HL-60 (cell line): ENCODE measurements around the gene KDR.

Experiments
- DNase-seq, 2 experiments: peaks; one replicate each; pipeline ENCODE4 v3.0.0-alpha.2; 2010 to 2020; ENCODE audit warnings: low read depth in 1 of 2, low spot score in 1 of 2
- H3K27ac ChIP-seq: fragments of 250-450 bp; sonication (Bioruptor Pico); replicated peaks from 2 replicates; pipeline ENCODE4 v1.5.1; 2020; ENCODE audit warnings: mild to moderate bottlenecking, moderate library complexity
- H3K27me3 ChIP-seq: fragments of 250-450 bp; sonication (Bioruptor Pico); 2 replicates; pipeline ENCODE4 v1.5.1; 2021; ENCODE audit warnings: mild to moderate bottlenecking, moderate library complexity; ENCODE audit not compliant: insufficient read depth, poor library complexity, severe bottlenecking
- H3K4me3 ChIP-seq: replicated peaks from 2 replicates; pipeline ENCODE4 v1.5.1; 2011; ENCODE audit warnings: mild to moderate bottlenecking, control low read depth, low read length; ENCODE audit not compliant: insufficient read depth
- CTCF ChIP-seq: IDR thresholded peaks from one replicate; pipeline ENCODE4 v1.5.1; 2011; ENCODE audit warnings: low read length, control low read depth, inconsistent platforms; ENCODE audit not compliant: insufficient read depth
- GABPA ChIP-seq: IDR thresholded peaks from 2 replicates; pipeline ENCODE4 v1.6.1; 2012; ENCODE audit warnings: low read depth
- POLR2AphosphoS5 ChIP-seq: IDR thresholded peaks from 2 replicates; pipeline ENCODE4 v1.6.1; 2012; ENCODE audit warnings: low read depth
- REST ChIP-seq: IDR thresholded peaks from 2 replicates; pipeline ENCODE4 v1.6.1; 2012; ENCODE audit warnings: low read depth; ENCODE audit not compliant: insufficient replicate concordance
- SPI1 ChIP-seq: IDR thresholded peaks from 2 replicates; pipeline ENCODE4 v1.6.1; 2012; ENCODE audit warnings: low read depth, mild to moderate bottlenecking, borderline replicate concordance
- long read RNA-seq: library from polyadenylated mRNA; unstranded; transcript quantifications from one replicate; pipeline ENCODE4 v2.0.0, GENCODE V29; 2020

KDR gene
- long read RNA-seq, result 0 reads

GRCh38 chr4:55125087-55125721 is at the start of gene KDR:
Gene KDR, minus strand, starts transcription at chr4:55125595. Its CDS starts 302 bp downstream, at chr4:55125293.
- no peak for DNase-seq
- Histone ChIP-seq H3K27ac (no peak within 1 kb of the TSS), H3K4me3 (0 out of 2 replicates have a peak within 1 kb of the TSS, but pooled peaks have one; percentile 6)

GRCh38 chr4:55173580-55173979 is 48.2 kb upstream of the KDR start:
- H3K27ac ChIP-seq, result no peak overlapping the region
- no peak for DNase-seq
- H3K27me3 ChIP-seq, result no peaks in the 10 kb centered on the region
- H3K4me3 ChIP-seq, result no peak overlapping the region
- TF ChIP-seq REST (no peak), SPI1 (no peak), GABPA (no peak), POLR2AphosphoS5 (no peak), CTCF (no peak)

More at GRCh38 chr4:55125087-55125721, at the start of gene KDR:
- TF ChIP-seq REST (no peak), CTCF (no peak), POLR2AphosphoS5 (no peak), SPI1 (no peak), GABPA (no peak)
- peaks cover 28% of the 10 kb centered on the region for H3K27me3 ChIP-seq

GRCh38 chr4:55172694-55173287 is 47.4 kb upstream of the KDR start:
- no peak overlapping the region for H3K4me3 ChIP-seq
- no peak for TF ChIP-seq GABPA
- no peak for TF ChIP-seq CTCF
- TF ChIP-seq REST, result no peak
- no peak for TF ChIP-seq POLR2AphosphoS5
- no peak for TF ChIP-seq SPI1
- H3K27me3 ChIP-seq, result no peaks in the 10 kb centered on the region
- H3K27ac ChIP-seq, result no peak overlapping the region
- DNase-seq, result no peak
